Astrocyte of the spinal cord (primary cell): ENCODE data around the gene SLC35F5.
"Not testable (repeated sequence)": the region's sequence is repeated elsewhere in the genome, so short reads cannot be mapped to it uniquely, and the experiment has no call there.

Source experiments
- DNase-seq: peaks from one replicate; pipeline ENCODE4 v3.0.0; 2011; ENCODE audit warnings: low read depth, low spot score
- H3K4me3 ChIP-seq: 2 replicates; pipeline ENCODE4 v1.5.1; 2011; ENCODE audit warnings: low read depth, mild to moderate bottlenecking, low read length, moderate library complexity
- in situ Hi-C: cut with HindIII; loops from 2 replicates; pipeline ENCODE4 v1.10.0; 2017; ENCODE audit warnings: low sequenced_read_pairs
- TF ChIP-seq, protein P1 (sequence below): IDR thresholded peaks from 2 replicates; pipeline ENCODE4 v1.5.1; 2012; ENCODE audit warnings: low read depth, mild to moderate bottlenecking, low read length, inconsistent platforms

Gene SLC35F5

DNA sequence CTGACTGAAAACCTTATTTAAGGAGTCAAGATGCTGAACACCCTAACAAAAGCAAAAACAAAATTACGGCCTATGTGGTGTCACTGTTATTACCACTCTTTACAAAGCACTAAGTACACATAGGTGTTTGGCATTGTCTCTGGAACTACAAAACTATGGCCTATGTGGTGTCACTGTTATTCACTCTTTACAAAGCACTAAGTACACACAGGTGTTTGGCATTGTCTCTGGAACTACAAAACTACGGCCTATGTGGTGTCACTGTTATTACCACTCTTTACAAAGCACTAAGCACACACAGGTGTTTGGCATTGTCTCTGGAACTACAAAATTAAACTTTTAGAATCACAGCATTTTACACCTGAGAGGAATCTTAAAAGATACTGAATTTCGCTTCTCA lies 47.4 kb downstream of the SLC35F5 start:
- DNase-seq = no peak
- H3K4me3 ChIP-seq = no peak overlapping the region
- in situ Hi-C loops = no loop called here
- TF ChIP-seq, protein P1, sequence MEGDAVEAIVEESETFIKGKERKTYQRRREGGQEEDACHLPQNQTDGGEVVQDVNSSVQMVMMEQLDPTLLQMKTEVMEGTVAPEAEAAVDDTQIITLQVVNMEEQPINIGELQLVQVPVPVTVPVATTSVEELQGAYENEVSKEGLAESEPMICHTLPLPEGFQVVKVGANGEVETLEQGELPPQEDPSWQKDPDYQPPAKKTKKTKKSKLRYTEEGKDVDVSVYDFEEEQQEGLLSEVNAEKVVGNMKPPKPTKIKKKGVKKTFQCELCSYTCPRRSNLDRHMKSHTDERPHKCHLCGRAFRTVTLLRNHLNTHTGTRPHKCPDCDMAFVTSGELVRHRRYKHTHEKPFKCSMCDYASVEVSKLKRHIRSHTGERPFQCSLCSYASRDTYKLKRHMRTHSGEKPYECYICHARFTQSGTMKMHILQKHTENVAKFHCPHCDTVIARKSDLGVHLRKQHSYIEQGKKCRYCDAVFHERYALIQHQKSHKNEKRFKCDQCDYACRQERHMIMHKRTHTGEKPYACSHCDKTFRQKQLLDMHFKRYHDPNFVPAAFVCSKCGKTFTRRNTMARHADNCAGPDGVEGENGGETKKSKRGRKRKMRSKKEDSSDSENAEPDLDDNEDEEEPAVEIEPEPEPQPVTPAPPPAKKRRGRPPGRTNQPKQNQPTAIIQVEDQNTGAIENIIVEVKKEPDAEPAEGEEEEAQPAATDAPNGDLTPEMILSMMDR = no peak

DNA sequence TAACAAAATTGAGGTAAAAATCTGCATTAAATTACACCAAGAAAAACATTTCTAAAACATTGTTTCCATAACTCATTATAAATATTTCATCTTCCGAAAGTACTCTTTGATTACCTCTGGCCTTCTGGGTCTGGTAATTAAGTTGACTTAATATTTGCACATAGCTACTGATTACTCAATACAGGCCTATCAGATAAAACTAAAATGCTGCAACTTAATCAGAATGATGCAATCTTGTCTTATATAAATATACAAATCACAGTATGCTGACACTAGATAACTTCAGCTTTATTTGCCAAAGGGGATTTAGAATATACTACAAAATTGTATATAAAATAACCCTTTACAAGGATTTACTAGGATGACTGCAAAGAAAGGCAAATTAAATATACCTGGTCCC lies 49.3 kb downstream of the SLC35F5 start:
- no peak overlapping the region for H3K4me3 ChIP-seq
- in situ Hi-C loops = no loop called here
- TF ChIP-seq, protein P1 = no peak
- no peak for DNase-seq

DNA sequence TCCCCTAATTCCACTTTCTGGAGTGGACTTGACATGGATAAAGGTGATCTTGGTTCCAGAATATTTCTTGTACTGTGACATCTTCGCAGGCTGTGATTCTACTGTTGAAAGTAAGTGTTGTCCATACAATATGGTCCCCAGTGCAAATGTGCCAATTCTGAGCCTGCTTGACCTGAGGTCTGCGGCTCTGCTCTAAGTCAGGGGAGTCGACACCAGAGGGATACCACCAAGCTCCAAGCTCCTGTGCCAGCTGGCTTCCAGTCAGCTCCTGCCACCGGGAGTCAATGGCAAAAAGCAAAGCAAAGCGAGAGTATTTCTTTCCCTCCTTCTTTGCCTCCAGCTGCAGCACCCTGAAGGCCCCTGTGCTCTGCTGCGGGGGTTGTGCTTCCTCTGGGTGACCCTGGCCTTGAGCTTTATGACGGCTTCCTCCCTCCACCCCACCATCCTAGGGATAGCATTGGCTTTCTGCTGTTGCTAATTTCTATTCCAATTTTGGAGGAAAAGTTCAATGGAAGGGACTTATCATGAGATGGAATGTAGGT lies 50.4 kb downstream of the SLC35F5 start:
- TF ChIP-seq, protein P1 = no peak
- no peak for DNase-seq
- in situ Hi-C loops = no loop called here
- H3K4me3 ChIP-seq = no peak overlapping the region

DNA sequence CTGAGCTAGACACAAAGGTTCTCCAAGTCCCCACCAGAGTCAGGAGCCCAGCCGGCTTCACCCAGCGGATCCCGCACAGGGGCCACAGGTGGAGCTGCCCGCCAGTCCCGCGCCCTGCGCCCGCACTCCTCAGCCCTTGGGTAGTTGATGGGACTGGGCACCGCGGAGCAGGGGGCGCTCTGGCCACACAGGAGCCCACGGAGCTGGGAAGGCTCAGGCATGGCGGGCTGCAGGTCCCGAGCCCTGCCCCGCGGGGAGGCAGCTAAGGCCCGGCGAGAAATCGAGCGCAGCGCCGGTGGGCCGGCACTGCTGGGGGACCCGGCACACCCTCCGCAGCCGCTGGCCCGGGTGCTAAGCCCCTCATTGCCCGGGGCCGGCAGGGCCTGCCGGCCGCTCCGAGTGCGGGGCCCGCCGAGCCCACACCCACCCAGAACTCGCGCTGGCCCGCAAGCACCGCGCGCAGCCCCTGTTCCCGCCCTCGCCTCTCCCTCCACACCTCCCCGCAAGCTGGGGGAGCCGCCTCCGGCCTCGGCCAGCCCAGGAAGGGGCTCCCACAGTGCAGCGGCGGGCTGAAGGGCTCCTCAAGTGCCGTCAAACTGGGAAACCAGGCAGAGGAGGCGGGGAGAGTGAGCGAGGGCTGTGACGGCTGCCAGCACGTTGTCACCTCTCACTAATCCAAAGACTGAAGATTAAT lies 52.0 kb downstream of the SLC35F5 start:
- DNase-seq, in situ Hi-C loops: not testable (repeated sequence)

DNA sequence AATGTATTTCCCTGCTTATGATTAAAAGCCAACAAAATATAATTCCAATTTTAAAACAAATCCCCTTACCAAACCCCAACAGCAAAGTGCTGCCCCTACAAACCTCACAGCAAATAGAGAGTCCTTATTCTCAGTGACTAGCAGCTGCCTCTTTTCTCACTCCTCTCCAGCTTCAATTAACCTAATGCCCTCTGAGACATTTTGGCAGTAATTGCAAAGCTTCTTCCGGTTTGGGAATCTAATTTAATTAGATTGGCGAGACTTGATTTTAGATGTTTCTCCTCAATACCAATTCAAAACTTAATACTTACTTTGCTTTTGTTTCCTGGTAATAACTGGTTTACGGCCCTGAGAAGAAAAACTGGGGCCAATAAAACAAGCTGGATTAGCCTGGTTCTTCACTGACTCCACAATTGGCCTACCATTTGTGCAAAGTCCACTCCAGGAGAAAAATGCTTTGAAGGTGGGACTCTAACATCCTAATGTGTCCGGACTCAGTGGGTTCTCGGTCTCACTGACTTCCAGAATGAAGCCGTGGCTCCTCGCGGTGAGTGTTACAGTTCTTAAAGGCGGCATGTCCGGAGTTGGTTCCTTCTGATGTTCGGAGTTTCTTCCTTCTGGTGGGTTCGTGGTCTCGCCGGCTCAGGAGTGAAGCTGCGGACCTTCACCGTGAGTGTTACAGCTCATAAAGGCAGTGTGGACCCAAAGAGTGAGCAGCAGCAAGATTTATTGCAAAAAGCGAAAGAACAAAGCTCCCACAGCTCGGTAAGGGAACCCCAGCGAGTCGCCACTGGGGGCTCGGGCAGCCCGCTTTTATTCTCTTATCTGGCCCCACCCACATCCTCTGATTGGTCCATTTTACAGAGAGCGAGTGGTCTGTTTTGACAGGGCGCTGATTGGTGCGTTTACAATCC lies 52.8 kb downstream of the SLC35F5 start:
- H3K4me3 ChIP-seq = no peak overlapping the region
- in situ Hi-C loops = no loop called here
- TF ChIP-seq, protein P1 = no peak
- DNase-seq = no peak

More for the DNA sequence above, 52.0 kb downstream of the SLC35F5 start:
- not testable (repeated sequence) for H3K4me3 ChIP-seq

DNA sequence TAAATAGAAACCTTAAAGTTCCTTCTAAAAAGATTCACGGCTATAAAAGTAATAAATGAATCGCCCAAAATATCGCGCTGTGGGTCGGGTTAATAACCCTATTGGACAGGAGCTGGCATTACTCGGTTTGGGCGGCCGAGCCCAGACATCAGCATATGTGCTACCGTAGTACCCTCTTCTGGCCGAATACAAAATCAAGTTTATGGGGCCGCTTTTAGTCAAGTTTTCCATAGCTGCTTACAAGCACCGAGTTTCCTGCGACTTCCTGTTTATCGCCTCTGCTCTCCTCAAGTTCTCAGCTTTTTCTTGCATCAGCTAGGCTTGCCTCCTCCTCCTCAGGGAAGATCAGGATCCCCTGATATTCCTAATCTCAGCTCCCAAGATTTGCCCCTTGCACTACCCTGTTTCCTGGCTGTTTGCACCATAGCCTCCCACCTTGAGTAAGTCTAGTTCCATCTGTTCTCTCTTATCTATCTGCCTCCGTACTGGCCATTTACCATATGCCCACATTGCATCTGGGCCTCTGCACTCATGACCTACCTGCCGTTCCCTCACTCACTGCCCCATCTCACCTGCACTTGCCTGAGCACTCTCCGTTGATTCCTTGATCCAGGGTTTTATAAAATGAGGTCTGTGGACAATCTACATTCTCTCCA lies 56.1 kb downstream of the SLC35F5 start:
- no peak overlapping the region for H3K4me3 ChIP-seq
- DNase-seq = no peak
- in situ Hi-C loops = no loop called here
- TF ChIP-seq, protein P1 = no peak
